Fibroblast of lung (primary cell): ENCODE measurements around the gene TAB3. TPM values are rescaled to one million over a fixed set of nuclear protein-coding genes. Genes with fewer than 3 reads are reported as not detected.

ENCODE experiments used
- DNase-seq, 2 donors: peaks; one replicate each; pipeline versions ENCODE4 v3.0.0 to v3.0.0-alpha.2; 2010; ENCODE audit warnings: low read depth in 2 of 2
- H2AFZ ChIP-seq: 2 replicates; pipeline ENCODE4 v1.5.1; 2012; ENCODE audit warnings: low read length, control low read depth, inconsistent platforms
- H3K27ac ChIP-seq: 2 replicates; pipeline ENCODE4 v1.5.1; 2011; ENCODE audit warnings: low read length, control low read depth; ENCODE audit not compliant: insufficient read depth
- H3K27me3 ChIP-seq: 2 replicates; pipeline ENCODE4 v1.5.1; 2011; ENCODE audit warnings: mild to moderate bottlenecking, low read length; ENCODE audit not compliant: control insufficient read depth, insufficient read depth
- H3K36me3 ChIP-seq: 2 replicates; pipeline ENCODE4 v1.5.1; 2011; ENCODE audit warnings: low read length; ENCODE audit not compliant: control insufficient read depth, insufficient read depth
- H3K4me1 ChIP-seq: 2 replicates; pipeline ENCODE4 v1.5.1; 2011; ENCODE audit warnings: low read length; ENCODE audit not compliant: control insufficient read depth, insufficient read depth; ENCODE audit errors: extremely low read depth
- H3K4me2 ChIP-seq: 2 replicates; pipeline ENCODE4 v1.5.1; 2011; ENCODE audit warnings: low read length, control low read depth; ENCODE audit not compliant: insufficient read depth; ENCODE audit errors: extremely low read depth
- H3K4me3 ChIP-seq, 4 experiments: fragments of 200-600 bp in 1 of 4; sonication (generic) in 1 of 4; replicated peaks in 1 of 4; 2 replicates each; pipeline ENCODE4 v1.5.1; 2011 to 2016; ENCODE audit warnings: low read length in 4 of 4, low read depth in 3 of 4, mild to moderate bottlenecking in 3 of 4, control low read depth in 2 of 4, inconsistent platforms in 1 of 4, mixed read lengths in 1 of 4; ENCODE audit not compliant: insufficient read depth in 1 of 4; ENCODE audit errors: control extremely low read depth in 1 of 4
- H3K79me2 ChIP-seq: 2 replicates; pipeline ENCODE4 v1.5.1; 2012; ENCODE audit warnings: mild to moderate bottlenecking, low read length, inconsistent platforms; ENCODE audit not compliant: control insufficient read depth, insufficient read depth
- H3K9ac ChIP-seq: 2 replicates; pipeline ENCODE4 v1.5.1; 2011; ENCODE audit warnings: mild to moderate bottlenecking, low read length, control low read depth; ENCODE audit not compliant: insufficient read depth
- H3K9me3 ChIP-seq: 2 replicates; pipeline ENCODE4 v1.5.1; 2012; ENCODE audit warnings: low read depth, low read length; ENCODE audit not compliant: control insufficient read depth, insufficient read depth
- H4K20me1 ChIP-seq: 2 replicates; pipeline ENCODE4 v1.5.1; 2011; ENCODE audit warnings: low read length; ENCODE audit not compliant: control insufficient read depth, insufficient read depth; ENCODE audit errors: extremely low read depth
- EZH2 ChIP-seq: IDR thresholded peaks from 2 replicates; pipeline ENCODE4 v1.5.1; 2012; ENCODE audit warnings: low read length, control low read depth, mild to moderate bottlenecking; ENCODE audit errors: missing control alignments
- polyA plus RNA-seq, 2 donors: library from polyadenylated mRNA; depleted of rRNA in 1 of 2; stranded (reverse) in 1 of 2; unstranded in 1 of 2; fragments of >200 nt; gene quantifications; 2 replicates each; pipeline ENCODE4 v1.2.1, GENCODE V29; 2011 to 2012; ENCODE audit warnings: missing spikeins in 1 of 2
- total RNA-seq: library from RNA; depleted of rRNA; stranded (reverse); fragments of >200 nt; gene quantifications from 2 replicates; pipeline ENCODE4 v1.2.1, GENCODE V29; 2014
- TF ChIP-seq, protein P1 (sequence below), 2 donors: IDR thresholded peaks in 1 of 2; conservative IDR thresholded peaks in 1 of 2; 1 replicate in 1 of 2; 2 replicates in 1 of 2; pipeline ENCODE4 v1.5.1; 2011 to 2012; ENCODE audit warnings: low read length in 2 of 2, control low read depth in 1 of 2, inconsistent platforms in 1 of 2, low read depth in 1 of 2, mild to moderate bottlenecking in 1 of 2

The TAB3 gene
- total and polyA plus RNA-seq, 2 donors (not counting 1 experiment from before 2014, with no cell fraction given): 8.6 to 14.9 TPM

DNA sequence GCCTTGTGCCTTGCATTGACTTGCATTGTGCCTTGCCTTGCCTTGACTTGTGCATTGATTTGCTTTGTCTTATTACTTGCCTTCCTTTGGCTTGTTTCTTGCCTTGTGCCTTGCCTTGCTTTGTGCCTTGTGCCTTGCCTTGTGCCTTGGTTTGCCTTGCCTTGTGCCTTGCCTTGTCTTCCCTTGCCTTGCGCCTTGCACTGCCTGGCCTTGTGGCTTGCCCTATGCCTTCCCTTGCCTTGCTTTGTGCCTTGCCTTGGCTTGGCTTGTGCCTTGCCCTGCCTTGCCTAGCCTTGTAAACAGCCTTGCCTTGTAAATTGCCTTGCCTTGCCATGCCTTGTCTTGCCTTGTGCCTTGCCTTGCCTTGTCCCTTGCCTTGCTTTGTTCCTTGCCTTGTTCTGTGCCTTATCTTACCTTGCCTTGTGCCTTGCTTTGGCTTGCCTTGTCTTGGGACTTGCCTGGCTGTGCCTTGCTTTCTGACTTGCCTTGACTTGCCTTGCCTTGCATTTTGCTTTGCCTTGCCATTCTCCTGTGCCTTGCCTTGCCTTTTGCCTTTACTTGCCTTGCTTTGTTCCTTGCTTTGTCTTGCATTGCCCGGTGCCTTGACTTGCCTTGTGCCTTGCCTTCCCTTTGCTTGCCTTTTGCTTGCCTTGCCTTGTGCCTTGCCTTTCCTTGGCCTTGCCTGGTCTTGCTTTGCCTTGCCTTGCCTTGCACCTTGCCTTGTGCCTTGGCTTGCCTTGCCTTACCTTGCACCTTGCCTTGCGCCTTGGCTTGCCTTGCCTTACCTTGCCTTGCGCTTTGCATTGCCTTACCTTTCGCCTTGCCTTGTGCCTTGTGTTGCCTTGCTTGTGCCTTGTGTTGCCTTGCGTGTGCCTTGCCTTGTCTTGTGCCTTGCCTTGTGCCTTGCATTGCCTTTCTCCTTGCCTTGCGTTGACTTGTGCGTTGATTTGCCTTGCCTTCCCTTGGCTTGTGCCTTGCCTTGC is 97.5 kb downstream of the TAB3 start:
- no peak overlapping the region for H3K27ac ChIP-seq
- no peaks in the 10 kb centered on the region for H3K9me3 ChIP-seq
- H4K20me1 ChIP-seq: no peaks in the 10 kb centered on the region
- H3K4me1 ChIP-seq: no peaks in the 10 kb centered on the region
- H3K9ac ChIP-seq: no peak overlapping the region
- DNase-seq: no peak
- no peaks in the 10 kb centered on the region for H3K27me3 ChIP-seq
- no peaks in the 10 kb centered on the region for H3K79me2 ChIP-seq
- no peak overlapping the region for H3K4me3 ChIP-seq
- H3K36me3 ChIP-seq: no peaks in the 10 kb centered on the region
- TF ChIP-seq EZH2: no peak
- TF ChIP-seq, protein P1, sequence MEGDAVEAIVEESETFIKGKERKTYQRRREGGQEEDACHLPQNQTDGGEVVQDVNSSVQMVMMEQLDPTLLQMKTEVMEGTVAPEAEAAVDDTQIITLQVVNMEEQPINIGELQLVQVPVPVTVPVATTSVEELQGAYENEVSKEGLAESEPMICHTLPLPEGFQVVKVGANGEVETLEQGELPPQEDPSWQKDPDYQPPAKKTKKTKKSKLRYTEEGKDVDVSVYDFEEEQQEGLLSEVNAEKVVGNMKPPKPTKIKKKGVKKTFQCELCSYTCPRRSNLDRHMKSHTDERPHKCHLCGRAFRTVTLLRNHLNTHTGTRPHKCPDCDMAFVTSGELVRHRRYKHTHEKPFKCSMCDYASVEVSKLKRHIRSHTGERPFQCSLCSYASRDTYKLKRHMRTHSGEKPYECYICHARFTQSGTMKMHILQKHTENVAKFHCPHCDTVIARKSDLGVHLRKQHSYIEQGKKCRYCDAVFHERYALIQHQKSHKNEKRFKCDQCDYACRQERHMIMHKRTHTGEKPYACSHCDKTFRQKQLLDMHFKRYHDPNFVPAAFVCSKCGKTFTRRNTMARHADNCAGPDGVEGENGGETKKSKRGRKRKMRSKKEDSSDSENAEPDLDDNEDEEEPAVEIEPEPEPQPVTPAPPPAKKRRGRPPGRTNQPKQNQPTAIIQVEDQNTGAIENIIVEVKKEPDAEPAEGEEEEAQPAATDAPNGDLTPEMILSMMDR (conservative IDR thresholded peaks at IDR 0.05 in 1 of 2, IDR thresholded peaks at IDR 0.05 in 1 of 2; ENCODE audit: low read depth in 1 of 2, low read length in 2 of 2): no peak
- no peak overlapping the region for H3K4me2 ChIP-seq
- H2AFZ ChIP-seq: no peak overlapping the region

DNA sequence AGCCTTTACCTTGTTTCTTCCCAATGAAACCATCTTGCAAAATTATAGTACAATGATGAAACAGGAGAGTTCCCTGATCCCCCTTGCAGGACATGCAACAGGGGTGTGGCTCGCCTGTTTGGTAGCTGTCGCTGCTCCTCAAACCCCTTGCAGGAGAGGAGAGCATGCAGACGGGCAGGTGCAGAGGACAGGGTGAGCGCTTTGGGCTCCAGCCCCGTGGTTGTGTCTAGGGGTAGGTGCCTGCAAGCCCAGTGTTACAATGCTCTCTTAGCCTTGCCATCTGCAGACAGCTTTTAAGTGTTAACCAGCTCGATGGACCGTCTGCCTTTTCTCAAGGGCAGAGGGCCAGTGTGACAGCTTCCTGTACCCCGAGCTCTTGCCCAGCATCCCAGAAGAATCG is 102.0 kb downstream of the TAB3 start:
- no peaks in the 10 kb centered on the region for H3K36me3 ChIP-seq
- no peaks in the 10 kb centered on the region for H3K4me1 ChIP-seq
- H2AFZ ChIP-seq: no peak overlapping the region
- no peaks in the 10 kb centered on the region for H3K9me3 ChIP-seq
- no peaks in the 10 kb centered on the region for H3K79me2 ChIP-seq
- H3K9ac ChIP-seq: no peak overlapping the region
- no peaks in the 10 kb centered on the region for H3K27me3 ChIP-seq
- TF ChIP-seq EZH2: no peak
- TF ChIP-seq, protein P1 (conservative IDR thresholded peaks at IDR 0.05 in 1 of 2, IDR thresholded peaks at IDR 0.05 in 1 of 2; ENCODE audit: low read depth in 1 of 2, low read length in 2 of 2): no peak
- no peaks in the 10 kb centered on the region for H4K20me1 ChIP-seq
- no peak overlapping the region for H3K27ac ChIP-seq
- H3K4me2 ChIP-seq: no peak overlapping the region
- no peak for DNase-seq
- H3K4me3 ChIP-seq: no peak overlapping the region

DNA sequence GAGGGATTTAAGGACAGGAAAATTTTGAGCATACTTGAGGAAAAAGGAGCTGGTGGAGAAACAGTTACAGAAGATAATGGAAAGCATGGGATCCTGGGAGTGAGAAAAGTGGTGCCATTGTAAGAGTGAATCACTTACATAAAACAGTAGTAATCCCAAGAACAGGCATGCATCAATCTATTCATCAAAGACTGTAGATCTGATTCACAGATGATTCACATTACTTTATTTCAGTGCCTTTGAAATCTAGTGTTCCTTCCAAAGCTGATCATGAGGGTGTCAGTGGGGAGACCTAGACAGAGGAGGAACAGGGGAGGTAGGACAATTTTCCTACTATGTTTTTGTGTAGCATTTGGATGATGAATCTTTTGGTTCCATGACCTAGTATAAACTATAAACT is 102.7 kb downstream of the TAB3 start:
- no peak for DNase-seq
- H3K4me3 ChIP-seq: no peak overlapping the region
- no peaks in the 10 kb centered on the region for H4K20me1 ChIP-seq
- no peaks in the 10 kb centered on the region for H3K27me3 ChIP-seq
- H3K27ac ChIP-seq: no peak overlapping the region
- no peaks in the 10 kb centered on the region for H3K79me2 ChIP-seq
- no peak overlapping the region for H2AFZ ChIP-seq
- H3K4me1 ChIP-seq: no peaks in the 10 kb centered on the region
- H3K9me3 ChIP-seq: no peaks in the 10 kb centered on the region
- no peak overlapping the region for H3K4me2 ChIP-seq
- no peak overlapping the region for H3K9ac ChIP-seq
- TF ChIP-seq, protein P1 (conservative IDR thresholded peaks at IDR 0.05 in 1 of 2, IDR thresholded peaks at IDR 0.05 in 1 of 2; ENCODE audit: low read depth in 1 of 2, low read length in 2 of 2): no peak
- no peak for TF ChIP-seq EZH2
- H3K36me3 ChIP-seq: no peaks in the 10 kb centered on the region
